Mesenchymal stem cell (in vitro differentiated cells and primary cell): ENCODE data around the gene NR2C2AP.

ENCODE experiments used
- DNase-seq: peaks from one replicate; pipeline ENCODE4 v3.0.0-alpha.2; 2013
- H2AFZ ChIP-seq: one replicate; pipeline ENCODE4 v1.6.1; 2013; ENCODE audit warnings: low read depth, mild to moderate bottlenecking, control low read depth, inconsistent platforms, low read length, moderate library complexity
- H2AK5ac ChIP-seq: 2 replicates; pipeline ENCODE4 v1.6.1; 2013; ENCODE audit warnings: low read length, moderate library complexity, mild to moderate bottlenecking, inconsistent platforms; ENCODE audit not compliant: severe bottlenecking
- H2BK120ac ChIP-seq: one replicate; pipeline ENCODE4 v1.6.1; 2013; ENCODE audit warnings: low read depth, mild to moderate bottlenecking, inconsistent platforms, low read length, moderate library complexity
- H2BK12ac ChIP-seq, 2 experiments: one replicate each; pipeline ENCODE4 v1.6.1; 2013; ENCODE audit warnings: inconsistent platforms in 2 of 2, low read length in 2 of 2, mild to moderate bottlenecking in 2 of 2, moderate library complexity in 2 of 2, control low read depth in 1 of 2
- H2BK15ac ChIP-seq: one replicate; pipeline ENCODE4 v1.6.1; 2013; ENCODE audit warnings: mild to moderate bottlenecking, low read depth, inconsistent platforms; ENCODE audit not compliant: poor library complexity, severe bottlenecking
- H2BK5ac ChIP-seq: 2 replicates; pipeline ENCODE4 v1.6.1; 2013; ENCODE audit warnings: low read depth, mild to moderate bottlenecking, low read length, control low read depth, inconsistent platforms; ENCODE audit not compliant: poor library complexity, severe bottlenecking
- H3K14ac ChIP-seq, 2 experiments: one replicate each; pipeline ENCODE4 v1.6.1; 2013; ENCODE audit warnings: inconsistent platforms in 2 of 2, low read length in 2 of 2, control low read depth in 1 of 2, mild to moderate bottlenecking in 1 of 2, moderate library complexity in 1 of 2
- H3K18ac ChIP-seq, 2 experiments: one replicate each; pipeline ENCODE4 v1.6.1; 2013; ENCODE audit warnings: inconsistent platforms in 2 of 2, low read length in 2 of 2, control low read depth in 1 of 2, low read depth in 1 of 2, mild to moderate bottlenecking in 1 of 2
- H3K23ac ChIP-seq, 2 experiments: one replicate each; pipeline ENCODE4 v1.6.1; 2013; ENCODE audit warnings: inconsistent platforms in 2 of 2, low read length in 2 of 2, mild to moderate bottlenecking in 2 of 2, moderate library complexity in 2 of 2, control low read depth in 1 of 2
- H3K27ac ChIP-seq: 2 replicates; pipeline ENCODE4 v1.5.1; 2013; ENCODE audit warnings: mild to moderate bottlenecking, moderate library complexity, low read length, control low read depth, inconsistent platforms; ENCODE audit not compliant: poor library complexity, severe bottlenecking
- H3K27me3 ChIP-seq, 2 experiments: 2 replicates each; pipeline versions ENCODE4 v1.6.1 to v1.7.0; 2013; ENCODE audit warnings: low read length in 2 of 2, mild to moderate bottlenecking in 2 of 2, moderate library complexity in 2 of 2, control low read depth in 1 of 2, inconsistent platforms in 1 of 2; ENCODE audit not compliant: control insufficient read depth in 1 of 2, insufficient read depth in 1 of 2
- H3K36me3 ChIP-seq, 2 experiments: 2 replicates each; pipeline versions ENCODE4 v1.6.1 to v1.7.0; 2013; ENCODE audit warnings: low read length in 2 of 2, control low read depth in 1 of 2, inconsistent platforms in 1 of 2, low read depth in 1 of 2, mild to moderate bottlenecking in 1 of 2; ENCODE audit not compliant: insufficient read depth in 2 of 2, control insufficient read depth in 1 of 2
- H3K4ac ChIP-seq, 2 experiments: one replicate each; pipeline ENCODE4 v1.6.1; 2013; ENCODE audit warnings: inconsistent platforms in 2 of 2, low read length in 2 of 2, mild to moderate bottlenecking in 2 of 2, moderate library complexity in 2 of 2, control low read depth in 1 of 2, low read depth in 1 of 2
- H3K4me1 ChIP-seq: 2 replicates; pipeline ENCODE4 v1.6.1; 2013; ENCODE audit warnings: low read depth, low read length, control low read depth; ENCODE audit not compliant: control insufficient read depth, insufficient read depth
- H3K4me2 ChIP-seq: 2 replicates; pipeline ENCODE4 v1.6.1; 2013; ENCODE audit warnings: low read length, mild to moderate bottlenecking, inconsistent platforms; ENCODE audit not compliant: poor library complexity, severe bottlenecking
- H3K4me3 ChIP-seq, 2 experiments: 2 replicates each; pipeline versions ENCODE4 v1.5.1 to v1.7.0; 2013; ENCODE audit warnings: low read length in 2 of 2, mild to moderate bottlenecking in 2 of 2, control low read depth in 1 of 2, low read depth in 1 of 2; ENCODE audit not compliant: insufficient read depth in 1 of 2
- H3K79me1 ChIP-seq: replicated peaks from 2 replicates; pipeline ENCODE4 v1.6.1; 2013; ENCODE audit warnings: mild to moderate bottlenecking, control low read depth, low read length, inconsistent platforms; ENCODE audit not compliant: poor library complexity, severe bottlenecking
- H3K9ac ChIP-seq: 2 replicates; pipeline ENCODE4 v1.7.0; 2013; ENCODE audit warnings: mild to moderate bottlenecking, low read length, moderate library complexity
- H3K9me3 ChIP-seq: 2 replicates; pipeline ENCODE4 v1.7.0; 2013; ENCODE audit warnings: mild to moderate bottlenecking, low read length; ENCODE audit not compliant: control insufficient read depth
- H4K8ac ChIP-seq: one replicate; pipeline ENCODE4 v1.6.1; 2013; ENCODE audit warnings: inconsistent platforms, mild to moderate bottlenecking, low read length, moderate library complexity
- H4K91ac ChIP-seq: one replicate; pipeline ENCODE4 v1.6.1; 2013; ENCODE audit warnings: mild to moderate bottlenecking, low read length, inconsistent platforms
- WGBS: methylation state at CpG from one replicate; pipeline ENCODE4 v1.1.7; 2013; ENCODE audit warnings: mixed read lengths; 5-methylcytosine and 5-hydroxymethylcytosine counted together

The NR2C2AP gene

DNA sequence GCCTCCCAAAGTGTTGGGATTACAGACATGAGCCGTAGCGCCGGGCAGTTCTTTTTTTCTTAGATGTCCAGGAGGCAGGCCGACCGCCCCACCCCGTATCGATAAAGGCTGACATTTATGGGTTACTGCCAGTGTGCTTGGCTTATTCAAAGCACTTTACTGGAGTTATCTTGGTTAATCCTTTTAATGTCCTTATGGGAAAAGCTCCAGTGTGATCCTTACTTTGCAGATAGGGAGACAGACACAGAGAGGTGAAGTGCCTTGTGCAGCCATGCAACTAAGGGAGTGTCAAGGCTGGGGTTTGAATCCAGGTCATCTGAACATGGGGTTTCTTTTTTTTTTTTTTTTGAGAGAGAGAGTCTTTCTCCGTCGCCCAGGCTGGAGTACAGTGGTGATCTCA, 27.8 kb upstream of the NR2C2AP start:
- no peak for DNase-seq
- WGBS, result 95% methylated on average over 9 of the region's 9 CpGs
- no peak overlapping the region for H2BK5ac ChIP-seq

GRCh38 chr19:19229701-19230100, 26.5 kb upstream of the NR2C2AP start:
- Histone ChIP-seq H3K9ac (no peak overlapping the region), H3K4ac (no peak overlapping the region), H3K9me3 (peaks cover 16% of the 10 kb centered on the region), H2AK5ac (no peak overlapping the region), H4K8ac (no peak overlapping the region), H2BK12ac (no peak overlapping the region), H2BK15ac (no peak overlapping the region), H3K4me2 (no peak overlapping the region), H3K4me1 (peaks cover 8% of the 10 kb centered on the region), H3K23ac (no peak overlapping the region), H3K14ac (no peak overlapping the region), H3K27me3 (peaks cover 35 to 54% of the 10 kb centered on the region in 2 experiments), H2BK120ac (no peak overlapping the region), H3K27ac (no peak overlapping the region), H3K18ac (no peak overlapping the region), H2AFZ (no peak overlapping the region), H2BK5ac (no peak overlapping the region), H4K91ac (no peak overlapping the region), H3K79me1 (no peaks in the 10 kb centered on the region), H3K36me3 (no peaks in the 10 kb centered on the region), H3K4me3 (no peak overlapping the region)
- DNase-seq, result no peak
- WGBS, result 70% methylated on average over 3 of the region's 3 CpGs

More for the DNA sequence above, 27.8 kb upstream of the NR2C2AP start:
- peaks cover 2% of the 10 kb centered on the region for H3K4me1 ChIP-seq
- no peak overlapping the region for H2BK120ac ChIP-seq
- no peak overlapping the region for H2AK5ac ChIP-seq
- H3K23ac ChIP-seq, result no peak overlapping the region
- peaks cover 26 to 42% of the 10 kb centered on the region in 2 experiments for H3K27me3 ChIP-seq
- no peaks in the 10 kb centered on the region for H3K36me3 ChIP-seq
- no peak overlapping the region for H3K14ac ChIP-seq
- no peaks in the 10 kb centered on the region for H3K79me1 ChIP-seq
- H3K9me3 ChIP-seq, result peaks cover 16% of the 10 kb centered on the region
- H3K18ac ChIP-seq, result no peak overlapping the region
- no peak overlapping the region for H4K8ac ChIP-seq
- H3K9ac ChIP-seq, result no peak overlapping the region
- H2BK12ac ChIP-seq, result no peak overlapping the region
- no peak overlapping the region for H2AFZ ChIP-seq
- H3K4me2 ChIP-seq, result no peak overlapping the region
- H2BK15ac ChIP-seq, result no peak overlapping the region
- no peak overlapping the region for H4K91ac ChIP-seq
- H3K4ac ChIP-seq, result no peak overlapping the region
- no peak overlapping the region for H3K4me3 ChIP-seq
- no peak overlapping the region for H3K27ac ChIP-seq

DNA sequence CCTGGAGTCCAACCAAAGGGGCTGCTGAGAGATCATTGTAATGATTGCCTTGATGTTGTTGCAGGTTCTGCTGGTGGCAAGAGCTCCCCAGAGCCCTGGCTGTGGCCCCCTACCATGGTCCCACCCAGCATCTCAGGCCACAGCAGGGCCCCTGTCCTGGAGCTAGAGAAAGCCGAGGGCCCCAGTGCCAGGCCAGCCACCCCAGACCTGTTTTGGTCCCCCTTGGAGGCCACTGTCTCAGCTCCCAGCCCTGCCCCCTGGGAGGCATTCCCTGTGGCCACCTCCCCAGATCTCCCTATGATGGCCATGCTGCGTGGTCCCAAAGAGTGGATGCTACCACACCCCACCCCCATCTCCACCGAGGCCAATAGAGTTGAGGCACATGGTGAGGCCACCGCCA, 24.0 kb upstream of the NR2C2AP start:
- no peaks in the 10 kb centered on the region for H3K79me1 ChIP-seq
- H3K9ac ChIP-seq, result no peak overlapping the region
- H2BK5ac ChIP-seq, result no peak overlapping the region
- H3K4me2 ChIP-seq, result no peak overlapping the region
- H3K4ac ChIP-seq, result no peak overlapping the region
- H3K4me1 ChIP-seq, result peaks cover 9% of the 10 kb centered on the region
- no peak overlapping the region for H3K23ac ChIP-seq
- H3K18ac ChIP-seq, result no peak overlapping the region
- no peak overlapping the region for H2BK12ac ChIP-seq
- no peak for DNase-seq
- no peak overlapping the region for H2AFZ ChIP-seq
- H4K91ac ChIP-seq, result no peak overlapping the region
- no peak overlapping the region for H3K4me3 ChIP-seq
- H3K27me3 ChIP-seq, result peaks cover 47 to 75% of the 10 kb centered on the region in 2 experiments
- WGBS, result 81% methylated on average over 4 of the region's 4 CpGs
- no peak overlapping the region for H2BK120ac ChIP-seq
- no peak overlapping the region for H2BK15ac ChIP-seq
- no peaks in the 10 kb centered on the region for H3K9me3 ChIP-seq
- no peaks in the 10 kb centered on the region for H3K36me3 ChIP-seq
- H3K27ac ChIP-seq, result no peak overlapping the region
- no peak overlapping the region for H2AK5ac ChIP-seq
- no peak overlapping the region for H3K14ac ChIP-seq
- H4K8ac ChIP-seq, result no peak overlapping the region

DNA sequence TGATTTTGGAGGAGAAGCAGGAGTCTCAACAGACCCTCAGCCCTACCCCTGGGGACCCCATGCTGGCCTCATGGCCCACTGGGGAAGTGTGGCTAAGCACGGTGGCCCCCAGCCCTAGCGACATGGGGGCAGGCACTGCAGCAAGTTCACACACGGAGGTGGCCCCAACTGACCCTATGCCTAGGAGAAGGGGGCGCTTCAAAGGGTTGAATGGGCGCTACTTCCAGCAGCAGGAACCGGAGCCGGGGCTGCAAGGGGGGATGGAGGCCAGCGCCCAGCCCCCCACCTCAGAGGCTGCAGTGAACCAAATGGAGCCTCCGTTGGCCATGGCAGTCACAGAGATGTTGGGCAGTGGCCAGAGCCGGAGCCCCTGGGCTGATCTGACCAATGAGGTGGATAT, 23.4 kb upstream of the NR2C2AP start:
- peaks cover 47 to 72% of the 10 kb centered on the region in 2 experiments for H3K27me3 ChIP-seq
- no peak overlapping the region for H3K4ac ChIP-seq
- peaks cover 9% of the 10 kb centered on the region for H3K4me1 ChIP-seq
- DNase-seq, result no peak
- H2AFZ ChIP-seq, result no peak overlapping the region
- no peak overlapping the region for H3K23ac ChIP-seq
- no peak overlapping the region for H3K4me2 ChIP-seq
- H3K18ac ChIP-seq, result no peak overlapping the region
- H2AK5ac ChIP-seq, result no peak overlapping the region
- H4K91ac ChIP-seq, result no peak overlapping the region
- no peak overlapping the region for H2BK15ac ChIP-seq
- H3K4me3 ChIP-seq, result no peak overlapping the region
- H4K8ac ChIP-seq, result no peak overlapping the region
- H3K79me1 ChIP-seq, result no peaks in the 10 kb centered on the region
- 75% methylated on average over 10 of the region's 10 CpGs for WGBS
- no peaks in the 10 kb centered on the region for H3K9me3 ChIP-seq
- no peak overlapping the region for H3K14ac ChIP-seq
- H3K9ac ChIP-seq, result no peak overlapping the region
- H2BK12ac ChIP-seq, result no peak overlapping the region
- no peaks in the 10 kb centered on the region for H3K36me3 ChIP-seq
- no peak overlapping the region for H3K27ac ChIP-seq
- H2BK5ac ChIP-seq, result no peak overlapping the region
- no peak overlapping the region for H2BK120ac ChIP-seq
